ENCODE data around the gene C2orf49.

- peak in 2 of 6 experiments; percentile 14 to 22 for TF ChIP-seq CTCF (IDR thresholded peaks at IDR 0.05)
- TF ChIP-seq POLR2A (IDR thresholded peaks at IDR 0.05): no peak
Observed at GRCh38 chr2:105377871-105378270, 40.5 kb downstream of the C2orf49 start.
